Measurements from ENCODE around the gene TRIM31.

- TF ChIP-seq CTCF (IDR thresholded peaks at IDR 0.05 in 2 of 3, conservative IDR thresholded peaks at IDR 0.05 in 1 of 3; ENCODE audit: control insufficient read depth in 2 of 3, extremely low read depth in 1 of 3, insufficient read depth in 1 of 3, low read depth in 3 of 3, low read length in 3 of 3) (no peak), PKNOX1 (IDR thresholded peaks at IDR 0.05) (no peak), RAD51 (IDR thresholded peaks at IDR 0.05) (no peak), POLR2A (IDR thresholded peaks at IDR 0.05; ENCODE audit: low read depth, low read length) (no peak)
- TF ChIP-seq, protein P1, sequence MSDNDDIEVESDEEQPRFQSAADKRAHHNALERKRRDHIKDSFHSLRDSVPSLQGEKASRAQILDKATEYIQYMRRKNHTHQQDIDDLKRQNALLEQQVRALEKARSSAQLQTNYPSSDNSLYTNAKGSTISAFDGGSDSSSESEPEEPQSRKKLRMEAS (IDR thresholded peaks at IDR 0.05; ENCODE audit: low read depth, low read length): no peak
These were observed 22.3 kb upstream of the TRIM31 start for GRCh38 chr6:30135147-30135546.

Data from GM12878 (cell line).